ENCODE data around the gene LIPC. TPM values are rescaled to one million over a fixed set of nuclear protein-coding genes. Genes with fewer than 3 reads are reported as not detected.

LIPC gene
- total RNA-seq: 1 to 10 TPM in 4 of 5 donors, under 1 TPM in 1; 0.89 to 2.1 (median 1.5) TPM
- total RNA-seq (2013): 0.48 TPM
- 0 to 1.7 (median 0.55) reads per million in 29 experiments for total RNA-seq

DNA sequence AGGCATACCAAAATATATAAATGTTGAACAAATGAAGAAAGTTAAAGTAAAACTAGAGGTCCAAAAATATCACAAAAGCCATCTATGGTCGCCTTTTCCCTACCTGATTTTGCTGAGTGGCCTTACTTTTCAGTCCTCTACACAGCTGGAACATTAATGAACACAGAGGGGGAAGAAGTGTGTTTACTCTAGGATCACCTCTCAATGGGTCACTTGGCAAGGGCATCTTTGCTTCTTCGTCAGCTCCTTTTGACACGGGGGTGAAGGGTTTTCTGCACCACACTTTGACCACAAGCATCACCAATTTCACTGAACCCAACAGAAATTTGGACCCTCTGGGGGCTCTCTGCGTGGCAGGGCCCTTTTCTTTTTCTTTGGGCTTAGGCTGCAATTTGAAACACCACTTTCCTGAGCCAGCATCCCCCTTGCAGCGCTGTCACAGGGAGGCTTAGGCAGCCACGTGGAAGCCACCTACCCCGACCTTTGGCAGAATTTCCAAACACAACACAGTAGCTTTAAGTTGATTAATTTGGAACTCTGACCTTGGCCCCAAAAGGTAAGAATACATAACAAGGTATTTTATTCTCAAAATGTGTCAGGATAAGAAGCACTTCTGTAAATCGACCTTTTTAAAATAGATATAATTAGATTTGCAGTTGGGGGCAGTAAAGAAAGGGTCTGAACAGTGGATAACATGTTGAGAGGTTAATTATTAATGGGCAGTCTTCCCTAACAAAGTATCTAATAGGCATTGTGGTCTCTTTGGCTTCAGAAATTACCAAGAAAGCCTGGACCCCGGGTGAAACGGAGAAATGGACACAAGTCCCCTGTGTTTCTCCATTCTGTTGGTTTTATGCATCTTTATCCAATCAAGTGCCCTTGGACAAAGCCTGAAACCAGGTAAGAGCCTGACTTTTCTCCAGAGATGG lies at the start of gene LIPC:
Gene LIPC (plus strand): TSS at position 771 of the 929 bp plus-strand sequence. CDS start 42 bp downstream, at position 813.
- Mint-ChIP-seq H3K4me1 (no peaks in the 10 kb centered on the region), H3K9me3 (no peaks in the 10 kb centered on the region), H3K27ac (no peak within 1 kb of the TSS), H3K27me3 (peaks cover 0 to 2% of the 10 kb centered on the region in 2 donors), H3K4me3 (no peak within 1 kb of the TSS), H3K36me3 (no peaks in the 10 kb centered on the region)
- no peak within 1 kb of the TSS for H3K4me3 ChIP-seq (ENCODE audit: control insufficient read depth in 1 of 2, extremely low read depth in 1 of 2, low read length in 1 of 2)
- H3K4me1 ChIP-seq (ENCODE audit: control insufficient read depth in 1 of 2, extremely low read depth in 1 of 2, insufficient read depth in 2 of 2, low read length in 2 of 2): no peaks in the 10 kb centered on the region
- H3K36me3 ChIP-seq (ENCODE audit: control insufficient read depth in 2 of 2, extremely low read depth in 1 of 2, insufficient read depth in 1 of 2, low read length in 1 of 2): no peaks in the 10 kb centered on the region
- DNase-seq (no peak), ATAC-seq (replicated peaks in 1 of 4) (no peak)
- no peak within 1 kb of the TSS for H3K27ac ChIP-seq (ENCODE audit: low read length)
- no peaks in the 10 kb centered on the region for H3K27me3 ChIP-seq (replicated peaks in 1 of 2; ENCODE audit: control insufficient read depth in 2 of 2, extremely low read depth in 1 of 2, insufficient read depth in 2 of 2, low read length in 1 of 2)
- ChIA-PET CTCF (no interaction called here), POLR2A (no interaction called here)
- H3K9me3 ChIP-seq: no peaks in the 10 kb centered on the region
- 89% methylated on average over 4 of the region's 10 CpGs for WGBS (ENCODE audit: insufficient coverage)

DNA sequence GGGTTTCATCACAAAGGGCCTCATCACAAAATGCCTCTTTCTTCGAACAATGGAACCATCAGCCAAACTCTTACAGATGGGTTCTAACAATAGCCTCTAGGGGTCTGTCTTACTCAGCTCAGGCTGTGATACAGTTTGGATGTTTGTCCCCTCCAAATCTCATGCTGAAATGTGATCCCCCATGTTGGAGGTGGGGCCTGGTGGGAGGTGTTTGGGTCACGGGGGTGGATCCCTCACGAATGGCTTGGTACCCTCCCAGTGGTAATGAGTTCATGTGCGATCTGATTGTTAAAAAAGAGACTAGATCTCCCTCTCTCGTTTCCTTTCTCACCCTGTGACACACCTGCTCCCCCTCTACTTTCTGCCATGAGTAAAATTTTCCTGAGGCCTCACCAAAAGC lies 47.9 kb upstream of the LIPC start:
- H3K9me3 Mint-ChIP-seq: no peaks in the 10 kb centered on the region
- H3K4me1 Mint-ChIP-seq: peaks cover 0 to 2% (median 0%) of the 10 kb centered on the region in 3 donors
- CTCF ChIA-PET: interaction anchor here in 1 of 2 donors (0.8 kb wide), 1 partner anchor 9 kb away, joined by 3 read pairs; no protein-coding TSS in a partner anchor
- ATAC-seq (replicated peaks in 1 of 4) (no peak), DNase-seq (no peak)
- no peaks in the 10 kb centered on the region for H3K36me3 Mint-ChIP-seq
- H3K4me3 Mint-ChIP-seq: no peak overlapping the region
- Histone ChIP-seq H3K9me3 (no peaks in the 10 kb centered on the region), H3K27ac (ENCODE audit: low read length) (no peak overlapping the region), H3K4me3 (ENCODE audit: control insufficient read depth in 1 of 2, extremely low read depth in 1 of 2, low read length in 1 of 2) (no peak overlapping the region), H3K4me1 (ENCODE audit: control insufficient read depth in 1 of 2, extremely low read depth in 1 of 2, insufficient read depth in 2 of 2, low read length in 2 of 2) (no peaks in the 10 kb centered on the region), H3K27me3 (replicated peaks in 1 of 2; ENCODE audit: control insufficient read depth in 2 of 2, extremely low read depth in 1 of 2, insufficient read depth in 2 of 2, low read length in 1 of 2) (no peaks in the 10 kb centered on the region), H3K36me3 (ENCODE audit: control insufficient read depth in 2 of 2, extremely low read depth in 1 of 2, insufficient read depth in 1 of 2, low read length in 1 of 2) (peaks cover 0 to 2% of the 10 kb centered on the region in 2 donors)
- 11% methylated on average over 1 of the region's 5 CpGs for WGBS (ENCODE audit: insufficient coverage)
- POLR2A ChIA-PET: no interaction called here
- no peak overlapping the region for H3K27ac Mint-ChIP-seq
- no peaks in the 10 kb centered on the region for H3K27me3 Mint-ChIP-seq

DNA sequence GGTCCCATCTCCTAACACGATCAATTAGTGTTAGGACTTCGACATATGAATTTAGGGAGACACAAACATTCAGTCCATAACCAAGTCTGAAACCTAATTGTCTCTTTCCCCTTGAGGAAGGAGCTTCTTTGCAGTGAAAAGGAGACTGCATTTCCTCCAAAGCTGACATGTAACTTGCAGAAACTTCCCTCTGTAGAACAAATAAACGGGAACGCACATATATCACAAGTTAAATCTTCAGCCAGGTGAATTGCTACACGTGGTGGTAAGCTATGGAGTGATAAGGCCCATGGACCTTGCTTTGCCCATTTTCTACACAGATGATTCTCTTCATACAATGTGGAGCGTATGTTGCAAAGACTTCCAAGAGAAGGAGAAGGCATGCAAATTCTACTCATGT lies 47.1 kb upstream of the LIPC start:
- Mint-ChIP-seq H3K9me3 (no peaks in the 10 kb centered on the region), H3K27me3 (no peaks in the 10 kb centered on the region), H3K36me3 (no peaks in the 10 kb centered on the region), H3K4me3 (no peak overlapping the region), H3K4me1 (peaks cover 0 to 2% (median 0%) of the 10 kb centered on the region in 3 donors), H3K27ac (no peak overlapping the region)
- Histone ChIP-seq H3K9me3 (no peaks in the 10 kb centered on the region), H3K36me3 (ENCODE audit: control insufficient read depth in 2 of 2, extremely low read depth in 1 of 2, insufficient read depth in 1 of 2, low read length in 1 of 2) (peaks cover 0 to 2% of the 10 kb centered on the region in 2 donors), H3K27ac (ENCODE audit: low read length) (no peak overlapping the region), H3K4me3 (ENCODE audit: control insufficient read depth in 1 of 2, extremely low read depth in 1 of 2, low read length in 1 of 2) (no peak overlapping the region), H3K4me1 (ENCODE audit: control insufficient read depth in 1 of 2, extremely low read depth in 1 of 2, insufficient read depth in 2 of 2, low read length in 2 of 2) (no peaks in the 10 kb centered on the region), H3K27me3 (replicated peaks in 1 of 2; ENCODE audit: control insufficient read depth in 2 of 2, extremely low read depth in 1 of 2, insufficient read depth in 2 of 2, low read length in 1 of 2) (no peaks in the 10 kb centered on the region)
- DNase-seq (no peak), ATAC-seq (replicated peaks in 1 of 4) (no peak)
- ChIA-PET POLR2A (no interaction called here), CTCF (no interaction called here)
- no CpG with 5 or more reads among the region's 6 CpGs for WGBS (ENCODE audit: insufficient coverage)

DNA sequence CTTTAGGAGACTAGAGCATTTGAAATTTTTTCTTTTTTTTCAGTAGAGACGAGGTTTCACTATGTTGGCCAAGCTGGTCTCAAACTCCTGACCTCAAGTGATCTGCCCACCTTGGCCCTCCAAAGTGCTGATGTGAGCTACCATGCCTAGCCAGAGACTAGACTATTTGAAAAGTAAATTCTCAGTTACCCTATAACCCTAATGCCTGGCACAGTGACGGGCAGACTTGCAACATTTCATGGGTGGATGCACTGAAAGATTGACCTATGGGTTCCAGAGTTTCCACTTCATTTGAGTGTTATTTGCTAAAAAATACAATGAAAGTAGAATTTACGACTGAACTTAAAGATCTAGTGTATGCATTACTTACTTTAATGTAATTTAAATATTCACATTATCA lies 45.7 kb upstream of the LIPC start:
- Mint-ChIP-seq H3K27ac (no peak overlapping the region), H3K4me1 (peaks cover 0 to 2% (median 0%) of the 10 kb centered on the region in 3 donors), H3K27me3 (no peaks in the 10 kb centered on the region), H3K36me3 (no peaks in the 10 kb centered on the region), H3K4me3 (no peak overlapping the region), H3K9me3 (no peaks in the 10 kb centered on the region)
- ATAC-seq (replicated peaks in 1 of 4) (no peak), DNase-seq (no peak)
- no peaks in the 10 kb centered on the region for H3K4me1 ChIP-seq (ENCODE audit: control insufficient read depth in 1 of 2, extremely low read depth in 1 of 2, insufficient read depth in 2 of 2, low read length in 2 of 2)
- H3K4me3 ChIP-seq (ENCODE audit: control insufficient read depth in 1 of 2, extremely low read depth in 1 of 2, low read length in 1 of 2): no peak overlapping the region
- H3K9me3 ChIP-seq: no peaks in the 10 kb centered on the region
- CTCF ChIA-PET: no interaction called here
- POLR2A ChIA-PET: no interaction called here
- WGBS (ENCODE audit: insufficient coverage): 100% methylated on average over 1 of the region's 3 CpGs
- no peaks in the 10 kb centered on the region for H3K27me3 ChIP-seq (replicated peaks in 1 of 2; ENCODE audit: control insufficient read depth in 2 of 2, extremely low read depth in 1 of 2, insufficient read depth in 2 of 2, low read length in 1 of 2)
- no peak overlapping the region for H3K27ac ChIP-seq (ENCODE audit: low read length)
- H3K36me3 ChIP-seq (ENCODE audit: control insufficient read depth in 2 of 2, extremely low read depth in 1 of 2, insufficient read depth in 1 of 2, low read length in 1 of 2): peaks cover 0 to 2% of the 10 kb centered on the region in 2 donors

DNA sequence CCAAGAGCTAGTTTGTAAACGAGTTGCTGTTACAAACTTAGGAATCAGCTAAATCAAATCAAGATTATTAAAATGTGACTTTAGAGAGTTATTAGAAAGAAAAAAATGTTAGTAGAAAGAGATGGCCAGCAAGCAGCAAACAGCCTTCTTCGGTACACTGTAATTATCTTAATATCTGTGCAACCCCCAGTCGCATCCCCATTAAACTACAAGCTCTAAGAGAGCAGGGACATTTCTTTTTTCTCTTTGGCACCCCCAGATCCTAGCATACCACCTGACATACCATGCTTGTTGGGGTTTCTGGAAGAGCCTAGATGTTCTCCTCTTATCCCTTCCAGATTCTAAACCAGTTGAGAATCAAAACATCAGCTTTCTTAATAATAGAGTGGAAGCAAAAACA lies 45.1 kb upstream of the LIPC start:
- 40% methylated on average over 1 of the region's 3 CpGs for WGBS (ENCODE audit: insufficient coverage)
- H3K36me3 Mint-ChIP-seq: no peaks in the 10 kb centered on the region
- peaks cover 0 to 2% (median 0%) of the 10 kb centered on the region in 3 donors for H3K4me1 Mint-ChIP-seq
- no peak overlapping the region for H3K4me3 Mint-ChIP-seq
- H3K9me3 Mint-ChIP-seq: no peaks in the 10 kb centered on the region
- Histone ChIP-seq H3K27me3 (replicated peaks in 1 of 2; ENCODE audit: control insufficient read depth in 2 of 2, extremely low read depth in 1 of 2, insufficient read depth in 2 of 2, low read length in 1 of 2) (no peaks in the 10 kb centered on the region), H3K27ac (ENCODE audit: low read length) (no peak overlapping the region), H3K36me3 (ENCODE audit: control insufficient read depth in 2 of 2, extremely low read depth in 1 of 2, insufficient read depth in 1 of 2, low read length in 1 of 2) (peaks cover 0 to 2% of the 10 kb centered on the region in 2 donors), H3K4me1 (ENCODE audit: control insufficient read depth in 1 of 2, extremely low read depth in 1 of 2, insufficient read depth in 2 of 2, low read length in 2 of 2) (no peaks in the 10 kb centered on the region), H3K9me3 (no peaks in the 10 kb centered on the region), H3K4me3 (ENCODE audit: control insufficient read depth in 1 of 2, extremely low read depth in 1 of 2, low read length in 1 of 2) (no peak overlapping the region)
- CTCF ChIA-PET: no interaction called here
- ATAC-seq (replicated peaks in 1 of 4) (no peak), DNase-seq (no peak)
- H3K27ac Mint-ChIP-seq: no peak overlapping the region
- H3K27me3 Mint-ChIP-seq: no peaks in the 10 kb centered on the region
- POLR2A ChIA-PET: no interaction called here

DNA sequence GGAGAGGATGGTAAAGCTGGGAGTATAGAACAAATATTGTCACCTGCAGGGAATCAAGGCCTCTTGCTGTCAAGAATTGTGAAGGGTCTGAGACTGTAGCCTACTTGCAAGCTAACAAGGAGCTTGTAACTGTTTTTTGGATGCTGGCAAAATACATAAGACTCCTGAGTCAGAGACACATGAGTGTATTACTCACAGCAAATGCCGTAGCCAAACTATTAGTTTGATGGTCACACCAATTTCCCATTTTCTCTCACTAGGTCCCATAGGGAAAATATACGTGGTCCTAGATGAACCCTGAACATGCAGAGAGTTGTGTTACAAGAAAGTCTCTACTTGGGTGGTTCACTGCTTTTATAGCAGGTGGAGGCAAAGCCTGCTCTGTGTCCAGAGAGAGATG lies 44.7 kb upstream of the LIPC start:
- Mint-ChIP-seq H3K27me3 (no peaks in the 10 kb centered on the region), H3K9me3 (no peaks in the 10 kb centered on the region), H3K4me3 (no peak overlapping the region), H3K4me1 (peaks cover 0 to 2% (median 0%) of the 10 kb centered on the region in 3 donors), H3K36me3 (no peaks in the 10 kb centered on the region), H3K27ac (no peak overlapping the region)
- POLR2A ChIA-PET: no interaction called here
- ATAC-seq (replicated peaks in 1 of 4) (no peak), DNase-seq (no peak)
- Histone ChIP-seq H3K9me3 (no peaks in the 10 kb centered on the region), H3K4me1 (ENCODE audit: control insufficient read depth in 1 of 2, extremely low read depth in 1 of 2, insufficient read depth in 2 of 2, low read length in 2 of 2) (no peaks in the 10 kb centered on the region), H3K4me3 (ENCODE audit: control insufficient read depth in 1 of 2, extremely low read depth in 1 of 2, low read length in 1 of 2) (no peak overlapping the region), H3K36me3 (ENCODE audit: control insufficient read depth in 2 of 2, extremely low read depth in 1 of 2, insufficient read depth in 1 of 2, low read length in 1 of 2) (peaks cover 0 to 2% of the 10 kb centered on the region in 2 donors), H3K27ac (ENCODE audit: low read length) (no peak overlapping the region), H3K27me3 (replicated peaks in 1 of 2; ENCODE audit: control insufficient read depth in 2 of 2, extremely low read depth in 1 of 2, insufficient read depth in 2 of 2, low read length in 1 of 2) (no peaks in the 10 kb centered on the region)
- WGBS (ENCODE audit: insufficient coverage): no CpG with 5 or more reads among the region's 2 CpGs
- CTCF ChIA-PET: no interaction called here
